Right ventricle myocardium superior (tissue), 1 donor: ENCODE data around the gene CEP295NL. TPM values are rescaled to one million over a fixed set of nuclear protein-coding genes. Genes with fewer than 3 reads are reported as not detected.
A peak's percentile ranks its signal among the peaks of the same experiment; 100 is the strongest.
"Not testable (repeated sequence)": the region's sequence is repeated elsewhere in the genome, so short reads cannot be mapped to it uniquely, and the experiment has no call there.

Experiments
- ATAC-seq: fragments of 200-7000 bp; cut with Tn5 transposase; one replicate; pipeline ENCODE4 v1.9.1; 2020; ENCODE audit warnings: mild to moderate bottlenecking; ENCODE audit not compliant: poor library complexity
- DNase-seq: peaks from one replicate; pipeline ENCODE4 v3.0.0-alpha.2; 2020
- intact Hi-C: fragments of 100-400 bp; cut with DNase I; formaldehyde crosslinking; loops from one replicate; pipeline ENCODE4 v1.11.2; 2022
- total RNA-seq: library from RNA; stranded (reverse); fragmentation: NEBNext Ultra II Directional; extraction: Animal tissue kit (Norgen Biotek cat#: 25700); gene quantifications from one replicate; pipeline ENCODE4 v1.2.1, GENCODE V29; 2021
- donor health status: DM: no; HTN: yes; CAD: no; lungs with severe emphysema.

The CEP295NL gene
- total RNA-seq, 1 donor from 2014 or later: 0.70 TPM

DNA sequence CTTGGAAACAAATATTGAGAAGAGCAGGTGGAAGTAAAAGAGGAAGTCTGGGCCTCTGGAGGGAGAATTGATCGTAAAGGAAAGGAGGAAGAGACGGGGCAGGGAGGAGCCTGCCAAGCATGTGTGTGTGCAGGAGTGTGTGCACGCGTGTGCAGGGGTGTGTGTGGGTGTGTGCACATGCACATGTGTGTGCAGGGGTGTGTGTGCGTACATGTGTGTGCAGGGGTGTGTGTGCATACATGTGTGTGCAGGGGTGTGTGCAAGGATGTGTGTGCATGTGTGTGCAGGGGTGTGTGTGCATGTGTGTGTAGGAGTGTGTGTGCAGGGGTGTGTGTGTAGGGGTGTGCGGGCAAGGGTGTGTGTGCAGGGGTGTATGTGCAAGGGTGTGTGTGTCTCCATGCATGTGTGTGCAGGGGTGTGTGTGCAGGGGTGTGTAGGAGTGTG is 10.0 kb downstream of the CEP295NL start:
- no peak for DNase-seq
- intact Hi-C loops: no loop called here
- ATAC-seq: no peak

DNA sequence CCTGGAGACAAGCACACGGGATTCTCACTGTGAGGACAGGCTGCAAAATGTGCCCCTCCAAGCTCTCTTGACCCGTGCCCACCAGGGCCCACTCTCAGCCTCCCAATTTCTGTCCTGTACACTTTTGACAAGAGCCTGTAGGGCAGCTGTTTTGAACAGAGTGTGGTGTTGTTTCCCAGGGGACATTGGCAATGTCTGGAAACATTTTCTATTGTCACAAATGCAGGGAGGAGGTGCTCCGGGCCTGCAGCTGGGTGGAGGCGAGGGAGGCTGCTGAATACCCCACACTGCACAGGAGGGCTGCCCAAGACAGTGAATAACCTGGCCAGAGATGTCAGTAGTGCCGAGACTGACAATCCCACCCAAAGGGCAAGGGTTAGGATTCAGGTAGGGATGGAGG is 10.5 kb downstream of the CEP295NL start:
- ATAC-seq (peak; percentile 5), DNase-seq (no peak)
- intact Hi-C loops: no loop called here

DNA sequence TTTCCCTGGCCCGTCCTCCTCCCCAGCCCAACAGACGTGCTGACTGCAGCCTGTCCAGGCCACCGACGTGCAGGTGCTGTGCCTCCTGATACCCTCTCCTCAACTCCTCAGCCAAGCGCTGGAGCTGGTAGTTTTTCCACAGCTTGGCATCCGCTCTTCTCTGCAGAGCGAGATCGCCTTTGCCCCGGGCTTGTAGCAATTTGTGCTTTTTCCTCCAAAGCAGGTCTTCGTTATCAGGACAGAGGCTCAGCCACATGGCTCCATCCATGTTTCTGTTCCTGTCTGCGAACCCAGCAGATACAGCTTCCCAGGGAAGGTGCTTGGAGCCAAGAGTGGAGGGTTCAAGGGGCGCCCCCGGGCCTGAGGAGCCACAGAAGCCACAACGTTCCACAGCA is 10.9 kb downstream of the CEP295NL start:
- DNase-seq (no peak), ATAC-seq (no peak)
- intact Hi-C loops: no loop called here

DNA sequence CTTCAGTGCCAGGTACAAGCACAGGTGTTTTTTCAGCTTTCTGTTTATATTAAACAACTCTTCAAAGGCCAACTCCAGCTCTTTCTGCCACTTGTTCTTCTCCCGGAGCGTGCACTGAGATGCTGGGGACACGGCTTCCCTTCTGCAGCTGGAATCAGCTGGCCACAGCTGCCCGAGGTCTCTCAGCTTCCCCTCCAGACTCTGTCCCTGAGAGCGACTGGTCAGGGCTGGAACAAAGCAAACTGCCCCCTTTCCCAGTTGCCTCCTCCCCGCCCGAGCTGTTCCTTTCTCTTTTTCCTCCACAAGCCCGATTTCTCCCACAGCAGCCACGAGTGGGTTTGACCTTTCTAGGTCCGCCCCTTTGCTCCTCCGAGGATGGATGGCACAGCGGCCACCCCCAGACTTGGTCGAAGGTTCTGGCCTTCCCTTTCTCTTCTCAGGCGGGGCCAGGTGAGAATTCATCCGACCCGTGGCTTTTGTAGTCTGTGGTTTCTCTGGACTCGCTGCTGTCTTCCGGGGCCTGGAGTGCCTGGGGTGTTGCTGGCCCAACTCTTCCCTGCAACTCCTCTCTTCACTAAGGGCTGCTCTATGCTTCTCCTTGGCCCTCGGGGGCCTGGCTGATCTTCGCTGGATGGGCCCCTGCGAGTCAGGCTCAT is 11.5 kb downstream of the CEP295NL start:
- no peak for ATAC-seq
- no peak for DNase-seq
- intact Hi-C loops: no loop called here

DNA sequence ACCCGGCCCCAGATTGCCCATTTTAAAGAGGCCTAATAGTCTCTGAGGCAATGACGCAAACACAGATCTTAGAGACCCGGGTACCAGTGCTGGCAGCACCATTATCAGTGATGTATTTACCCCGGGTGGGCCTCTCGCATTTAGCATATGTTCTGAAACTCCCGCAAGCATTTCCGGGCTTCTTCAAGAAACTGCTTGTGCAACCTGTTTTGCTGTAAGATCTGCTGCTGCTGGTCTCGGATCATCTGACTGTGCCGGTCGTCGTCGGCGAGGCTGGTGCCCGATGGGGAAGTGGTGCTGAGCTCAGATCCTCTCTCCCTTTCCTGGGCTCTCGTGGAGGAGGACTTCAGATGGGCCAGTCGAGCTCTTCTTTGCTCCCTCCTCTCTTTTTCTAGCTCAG is 12.5 kb downstream of the CEP295NL start:
- DNase-seq (peak; percentile 83), ATAC-seq (peak; percentile 35)
- intact Hi-C loops: no loop called here

DNA sequence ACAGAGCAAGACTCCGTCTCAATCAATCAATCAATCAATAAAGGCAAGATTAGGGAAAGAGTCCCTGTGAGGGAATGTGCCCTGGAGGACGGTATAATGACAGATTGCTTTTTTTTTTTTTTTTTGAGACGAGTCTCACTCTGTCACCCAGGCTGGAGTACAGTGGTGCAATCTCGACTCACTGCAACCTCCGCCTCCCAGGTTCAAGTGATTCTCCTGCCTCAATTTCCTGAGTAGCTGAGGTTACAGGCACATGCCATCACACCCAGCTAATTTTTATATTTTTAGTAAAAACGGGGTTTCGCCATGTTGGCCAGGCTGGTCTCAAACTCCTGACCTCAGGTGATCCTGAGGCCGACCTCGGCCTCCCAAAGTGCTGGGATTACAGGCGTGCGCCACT is 12.9 kb downstream of the CEP295NL start:
- ATAC-seq, intact Hi-C loops, DNase-seq: not testable (repeated sequence)

DNA sequence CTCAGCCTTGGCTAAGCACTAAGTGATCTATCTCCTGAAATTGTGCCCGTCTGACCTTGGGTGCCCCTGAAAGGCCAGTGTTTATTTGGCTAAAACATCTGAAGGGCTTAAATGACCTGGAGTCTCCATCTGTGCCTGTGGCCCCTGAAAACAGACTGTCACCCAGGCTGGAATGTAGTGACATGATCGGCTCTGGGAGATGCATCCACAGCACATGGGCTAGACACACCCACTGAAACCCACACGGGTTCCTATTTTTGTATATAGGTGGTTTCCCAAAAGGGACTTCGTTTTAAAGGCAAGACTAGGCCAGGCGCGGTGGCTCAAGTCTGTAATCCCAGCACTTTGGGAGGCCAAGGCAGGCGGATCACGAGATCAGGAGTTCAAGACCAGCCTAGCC is 13.5 kb downstream of the CEP295NL start:
- DNase-seq: no peak
- no peak for ATAC-seq
- intact Hi-C loops: loop anchor here (5.0 kb wide), 1 partner anchor 33 kb away; no protein-coding TSS in a partner anchor

DNA sequence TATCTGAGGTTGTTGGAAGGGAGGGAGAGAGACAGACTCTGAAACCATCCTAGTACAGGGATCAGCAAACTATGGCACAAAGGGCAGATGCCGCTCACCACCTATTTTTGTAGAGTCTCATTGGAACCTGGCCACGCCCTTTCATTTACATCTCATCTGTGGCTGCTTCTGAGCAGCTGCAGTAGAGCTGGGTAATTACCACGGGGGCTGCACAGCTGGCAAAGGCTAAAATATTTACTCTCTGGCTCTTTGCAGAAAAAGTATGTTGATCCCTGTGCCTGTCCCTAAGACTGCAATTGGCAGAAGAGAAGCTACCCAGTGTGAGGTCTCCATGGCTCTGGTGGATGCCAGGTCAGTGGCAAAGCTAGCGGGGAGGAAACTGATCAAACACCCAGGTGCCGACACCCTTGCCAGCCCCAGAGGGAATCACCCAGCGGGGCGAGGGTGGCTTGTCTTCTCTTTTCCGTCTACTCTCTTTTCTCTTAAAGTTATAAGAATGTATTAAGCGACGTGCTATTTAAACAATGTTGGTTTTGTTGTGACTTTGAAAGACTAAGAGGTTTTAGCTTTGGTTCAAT is 14.0 kb downstream of the CEP295NL start:
- no peak for DNase-seq
- intact Hi-C loops: loop anchor here (5.0 kb wide), 1 partner anchor 33 kb away; no protein-coding TSS in a partner anchor

DNA sequence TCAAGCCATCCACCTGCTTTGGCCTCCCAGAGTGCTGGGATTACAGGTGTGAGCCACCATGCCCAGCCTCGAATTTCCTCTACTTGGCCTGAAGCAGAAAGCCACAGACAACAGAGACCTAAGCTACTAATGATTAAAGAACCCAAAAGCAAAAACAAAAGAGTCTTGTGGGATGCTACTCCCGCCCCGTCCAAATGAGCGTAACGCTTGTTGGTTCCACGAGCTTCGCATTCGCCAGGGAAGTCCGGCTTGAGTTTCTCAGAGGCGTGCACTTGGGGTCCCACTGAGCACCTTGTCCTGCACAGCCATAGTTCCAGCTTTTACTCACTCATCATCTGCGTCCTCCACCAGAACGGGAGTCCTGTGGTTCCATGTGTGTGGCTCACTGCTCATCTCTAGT is 16.0 kb downstream of the CEP295NL start:
- ATAC-seq: no peak
- intact Hi-C loops: loop anchor here (5.0 kb wide), 1 partner anchor 35 kb away; no protein-coding TSS in a partner anchor
- DNase-seq: no peak

More for the DNA sequence above, 14.0 kb downstream of the CEP295NL start:
- no peak for ATAC-seq

DNA sequence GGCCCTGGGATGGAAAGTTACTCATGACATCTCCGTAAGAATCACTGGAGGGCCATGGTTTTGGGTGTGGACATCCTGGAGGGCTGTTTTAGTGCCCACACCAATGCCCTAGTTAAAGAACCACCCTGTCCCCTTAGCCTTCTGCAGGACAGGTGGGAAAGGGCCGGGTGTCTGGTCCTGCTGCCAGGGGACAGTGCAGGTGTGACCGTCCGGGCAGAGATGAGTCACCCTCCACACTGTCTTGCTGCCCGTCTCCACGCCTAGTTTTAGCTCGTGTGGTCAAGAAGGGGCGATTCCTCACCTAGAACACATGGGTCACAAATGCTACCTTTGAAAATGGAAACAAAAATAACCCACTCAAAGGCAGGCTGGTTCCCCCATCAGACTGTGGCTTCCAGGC is 17.0 kb downstream of the CEP295NL start:
- ATAC-seq: no peak
- intact Hi-C loops: loop anchor here (5.0 kb wide), 1 partner anchor 36 kb away; no protein-coding TSS in a partner anchor
- DNase-seq: no peak

DNA sequence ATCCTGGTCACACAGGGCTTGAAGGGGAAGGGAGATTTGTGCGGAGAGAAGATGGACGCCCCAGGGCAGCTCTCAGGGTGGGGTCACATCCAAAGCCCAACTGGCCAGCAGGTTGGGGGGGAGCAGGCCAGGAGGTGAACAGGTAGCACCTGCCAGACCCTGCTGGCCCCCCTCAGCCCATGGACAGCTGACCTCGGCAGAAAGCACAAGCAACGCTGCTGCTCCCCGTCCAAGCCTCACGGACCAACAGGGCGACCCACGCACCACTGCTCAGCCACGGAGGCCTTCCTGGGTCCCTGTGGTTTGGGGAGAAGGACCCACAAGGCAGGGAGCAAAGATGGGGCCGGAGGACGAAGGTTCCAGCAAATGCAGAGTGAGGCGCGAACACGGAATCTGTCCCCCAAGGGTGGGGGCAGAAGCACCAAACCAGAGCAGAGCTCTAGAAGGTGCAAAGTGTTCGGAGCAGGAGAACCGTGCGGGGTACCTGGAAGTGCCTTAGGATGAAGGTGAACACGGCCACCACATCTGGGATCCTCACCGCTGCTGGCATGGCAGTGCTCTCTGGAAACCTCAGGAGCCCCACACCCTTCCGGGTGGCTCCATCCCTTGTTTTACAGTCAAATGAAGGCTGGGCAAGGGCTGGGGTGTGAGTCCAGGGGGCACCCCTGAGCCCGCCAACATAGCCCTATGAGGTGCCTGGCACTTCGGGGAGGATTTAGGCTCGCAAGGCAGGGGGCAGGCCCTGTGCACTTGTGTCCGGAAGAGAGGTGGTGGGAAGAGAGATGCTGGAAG is 17.9 kb downstream of the CEP295NL start:
- intact Hi-C loops: loop anchor here (5.0 kb wide), 1 partner anchor 37 kb away; no protein-coding TSS in a partner anchor

DNA sequence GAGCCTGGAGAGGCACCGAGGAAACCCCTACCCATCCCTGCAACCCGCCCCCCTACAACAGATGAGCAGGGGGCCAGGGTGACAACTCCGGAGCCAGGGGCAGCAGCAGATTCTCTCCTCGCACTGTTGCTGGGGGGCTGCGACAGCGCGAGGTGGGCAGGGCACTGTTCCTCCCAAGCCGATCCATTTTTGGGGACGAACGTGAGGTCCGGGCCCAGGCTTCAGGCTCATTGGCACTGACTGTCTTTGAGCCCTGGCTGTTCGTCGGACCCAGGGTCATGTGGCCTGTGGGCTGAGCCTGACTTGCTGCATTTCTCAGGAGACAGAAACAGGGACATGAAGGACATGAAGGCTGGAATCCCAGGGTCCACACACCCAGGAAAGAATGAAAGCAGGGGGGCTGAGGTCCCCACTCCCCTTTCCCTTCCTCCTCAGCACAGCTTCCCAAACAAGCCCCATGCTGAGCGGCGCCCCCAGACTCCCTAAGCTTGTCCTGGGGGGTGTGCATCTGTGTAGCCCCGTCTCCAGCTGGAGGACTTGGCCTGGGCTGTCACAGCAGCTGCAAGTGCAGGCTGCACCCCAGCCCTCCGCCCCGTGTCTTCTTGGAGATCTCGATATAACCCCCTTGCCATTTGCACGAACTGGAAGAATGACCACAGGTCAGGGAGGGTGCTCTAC is 18.7 kb downstream of the CEP295NL start:
- peak; percentile 19 for ATAC-seq
- intact Hi-C loops: no loop called here
- DNase-seq: peak; percentile 60

More for the DNA sequence above, 17.9 kb downstream of the CEP295NL start:
- ATAC-seq (no peak), DNase-seq (no peak)

DNA sequence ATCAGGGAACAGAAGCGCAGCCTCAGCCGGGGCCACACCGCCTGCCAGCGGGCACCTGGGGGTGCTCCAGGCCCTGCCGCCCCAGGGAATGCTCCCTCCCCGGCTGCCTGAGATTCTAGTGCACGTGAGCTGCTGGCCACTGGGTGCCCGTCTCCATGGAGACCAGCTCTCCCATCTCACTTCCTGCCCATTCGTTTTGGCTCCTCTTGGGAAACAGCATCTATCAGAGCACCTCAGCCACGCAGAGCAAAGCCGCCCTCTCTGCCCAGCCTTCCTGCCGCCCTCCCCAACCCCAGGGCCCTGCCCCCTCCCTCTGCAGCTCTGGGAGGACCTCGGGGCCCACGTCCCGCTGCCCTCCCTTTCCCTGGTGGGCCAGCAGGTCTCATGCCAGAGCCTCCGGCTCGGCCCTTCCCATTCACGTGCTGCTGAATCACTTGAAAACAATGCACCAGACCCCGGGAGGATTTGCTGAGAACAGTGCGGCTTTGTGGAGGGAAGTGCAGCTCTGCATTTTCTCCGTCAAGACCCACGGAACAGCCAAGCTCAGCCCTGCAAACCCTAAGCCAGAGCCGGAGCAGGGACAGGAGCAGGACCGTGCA is 19.4 kb downstream of the CEP295NL start:
- DNase-seq: peak; percentile 87
- intact Hi-C loops: no loop called here
- peak; percentile 65 for ATAC-seq

DNA sequence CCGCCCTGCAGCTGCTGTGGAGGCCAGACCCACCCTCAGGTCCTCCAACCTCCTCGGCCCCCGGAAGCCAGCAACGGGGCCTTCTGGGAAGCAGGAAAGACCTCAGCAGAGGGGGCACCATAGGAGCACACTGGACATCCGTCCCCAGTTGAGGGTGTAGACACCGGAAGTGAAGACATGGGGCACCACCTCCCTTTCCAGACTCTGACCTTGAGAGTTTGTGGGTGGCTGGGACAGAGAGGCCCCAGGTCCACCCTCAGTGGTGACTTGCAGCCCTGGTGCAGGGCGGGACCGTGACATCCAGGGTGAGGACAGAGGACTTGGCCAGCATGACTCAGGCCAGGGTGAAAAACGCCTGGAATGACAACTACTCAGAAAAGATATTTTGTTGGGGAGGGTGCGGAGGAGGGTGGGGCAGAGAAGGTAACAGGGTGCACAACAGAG is 19.9 kb downstream of the CEP295NL start:
- ATAC-seq (peak; percentile 76), DNase-seq (peak; percentile 87)
- intact Hi-C loops: no loop called here

DNA sequence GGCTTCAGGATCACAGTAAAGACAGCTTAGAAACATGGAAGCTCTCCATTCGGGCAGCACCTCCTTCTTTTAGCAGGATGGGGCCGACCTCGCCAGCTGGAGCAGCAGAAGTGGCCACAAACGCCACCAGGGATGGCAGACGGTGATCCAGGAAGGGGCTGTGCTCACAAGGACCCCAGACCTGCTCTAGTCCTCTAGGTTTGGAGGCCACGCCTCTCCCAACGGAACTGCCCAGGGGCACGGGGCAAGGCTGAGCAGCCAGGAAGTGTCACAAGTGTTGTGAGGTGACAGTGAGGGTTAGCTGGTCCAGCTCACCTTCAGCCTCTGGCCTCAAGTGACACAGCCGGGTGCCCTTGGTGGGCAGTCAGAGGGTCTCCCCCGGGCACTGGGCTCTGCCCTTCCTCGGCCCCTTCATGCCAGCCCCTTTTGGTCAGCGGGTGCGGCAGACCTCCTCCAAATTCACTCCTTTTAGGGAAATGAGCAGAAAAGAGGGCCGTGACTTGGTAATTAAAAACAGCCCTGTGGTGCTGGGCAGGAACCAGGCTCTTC is 20.4 kb downstream of the CEP295NL start:
- DNase-seq (peak; percentile 66), ATAC-seq (peak; percentile 6)
- intact Hi-C loops: no loop called here

DNA sequence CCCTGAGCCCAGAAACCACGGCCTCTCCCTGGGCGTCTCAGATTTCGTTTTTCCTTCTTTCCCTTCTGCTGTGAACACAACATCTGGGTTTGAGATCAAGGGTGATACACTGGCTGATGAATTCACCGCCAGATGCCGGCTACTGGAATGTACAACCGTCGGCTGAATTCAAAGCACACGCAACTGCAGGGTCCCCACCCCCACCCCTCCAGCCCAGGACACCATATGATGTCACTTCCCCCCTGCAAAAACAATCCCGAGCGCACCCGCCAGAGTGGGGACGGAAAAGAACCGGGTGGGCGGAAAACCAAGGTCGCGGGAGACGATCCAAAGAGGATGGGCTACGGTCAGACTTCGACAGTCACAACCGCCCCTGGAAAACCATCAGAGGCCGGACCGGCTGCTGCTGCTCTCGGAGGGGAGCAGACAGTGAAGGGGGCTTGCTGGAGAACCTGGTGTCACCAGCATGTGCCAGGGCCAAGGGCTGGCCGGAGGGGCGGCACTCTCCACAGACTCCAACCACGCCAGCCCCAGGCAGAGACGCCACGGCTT is 23.3 kb downstream of the CEP295NL start:
- peak; percentile 84 for DNase-seq
- ATAC-seq: peak; percentile 3
- intact Hi-C loops: no loop called here

DNA sequence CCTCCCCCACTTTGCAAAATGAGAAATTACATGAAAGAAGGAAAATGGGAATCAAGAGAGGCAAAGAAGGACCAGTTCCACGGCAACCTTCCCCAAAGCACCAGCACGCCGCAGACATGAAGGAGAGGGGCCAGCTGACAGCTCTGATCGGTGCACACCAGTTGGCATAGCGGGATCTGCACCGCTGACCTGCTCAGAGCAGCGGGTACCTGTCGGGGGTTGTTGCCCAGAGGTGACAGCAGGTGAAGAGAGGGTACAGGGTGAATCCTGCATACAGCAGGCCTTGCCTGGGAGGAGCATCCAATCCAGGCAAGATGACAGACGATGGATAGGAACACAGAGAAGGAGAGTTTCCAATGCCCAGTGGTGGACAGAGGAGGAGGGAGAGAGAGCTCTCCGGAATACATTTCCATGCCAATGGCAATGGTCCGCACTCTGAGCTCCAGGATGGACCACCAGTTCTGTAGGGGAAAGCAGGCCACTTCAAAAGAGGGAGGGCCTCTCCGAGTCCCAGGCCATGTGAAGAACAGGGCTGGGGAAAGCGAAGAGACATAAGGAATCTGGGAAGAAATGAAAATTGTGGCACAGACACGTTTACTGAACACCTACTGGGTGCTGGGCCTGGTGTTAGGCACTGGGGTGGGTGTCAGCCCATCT is 24.0 kb downstream of the CEP295NL start:
- intact Hi-C loops: no loop called here
- no peak for DNase-seq
- ATAC-seq: no peak
